Measurements from ENCODE around the gene TRIM26. TPM values are rescaled to one million over a fixed set of nuclear protein-coding genes. Genes with fewer than 3 reads are reported as not detected.
"Not testable (repeated sequence)": the region's sequence is repeated elsewhere in the genome, so short reads cannot be mapped to it uniquely, and the experiment has no call there.

Gene TRIM26
- total RNA-seq, 1 donor from 2014 or later = 58.5 TPM

DNA sequence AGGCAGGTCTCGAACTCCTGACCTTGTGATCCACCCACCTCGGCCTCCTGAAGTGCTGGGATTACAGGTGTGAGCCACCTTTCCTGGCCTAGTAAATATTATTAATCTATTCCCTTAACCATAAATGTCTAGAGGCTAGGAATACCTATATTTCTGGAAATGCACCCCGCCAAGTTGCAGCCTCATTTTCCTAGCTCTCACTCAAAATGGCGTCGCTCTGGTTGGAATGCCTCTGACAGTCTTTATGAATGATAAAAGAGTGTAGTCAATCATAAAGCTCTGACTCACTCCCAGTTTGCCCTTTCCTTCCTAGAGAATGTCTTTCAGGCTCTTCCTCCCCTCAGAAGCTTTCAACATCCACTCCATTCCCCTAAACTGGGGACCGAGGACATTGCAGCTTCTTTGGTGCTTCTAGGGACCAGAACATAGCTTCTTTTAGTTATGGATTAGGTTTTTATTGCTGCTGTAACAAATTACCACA, 14.1 kb upstream of the TRIM26 start:
- Mint-ChIP-seq H3K27ac (ENCODE audit: unreplicated experiment) (no peak overlapping the region), H3K9me3 (ENCODE audit: unreplicated experiment) (peaks cover 2% of the 10 kb centered on the region), H3K36me3 (ENCODE audit: unreplicated experiment) (peaks cover 18% of the 10 kb centered on the region), H3K4me1 (ENCODE audit: low read depth, unreplicated experiment) (no peaks in the 10 kb centered on the region), H3K4me3 (ENCODE audit: unreplicated experiment) (no peak overlapping the region), H3K27me3 (ENCODE audit: unreplicated experiment) (peaks cover 3% of the 10 kb centered on the region)
- TF ChIP-seq, protein P1, sequence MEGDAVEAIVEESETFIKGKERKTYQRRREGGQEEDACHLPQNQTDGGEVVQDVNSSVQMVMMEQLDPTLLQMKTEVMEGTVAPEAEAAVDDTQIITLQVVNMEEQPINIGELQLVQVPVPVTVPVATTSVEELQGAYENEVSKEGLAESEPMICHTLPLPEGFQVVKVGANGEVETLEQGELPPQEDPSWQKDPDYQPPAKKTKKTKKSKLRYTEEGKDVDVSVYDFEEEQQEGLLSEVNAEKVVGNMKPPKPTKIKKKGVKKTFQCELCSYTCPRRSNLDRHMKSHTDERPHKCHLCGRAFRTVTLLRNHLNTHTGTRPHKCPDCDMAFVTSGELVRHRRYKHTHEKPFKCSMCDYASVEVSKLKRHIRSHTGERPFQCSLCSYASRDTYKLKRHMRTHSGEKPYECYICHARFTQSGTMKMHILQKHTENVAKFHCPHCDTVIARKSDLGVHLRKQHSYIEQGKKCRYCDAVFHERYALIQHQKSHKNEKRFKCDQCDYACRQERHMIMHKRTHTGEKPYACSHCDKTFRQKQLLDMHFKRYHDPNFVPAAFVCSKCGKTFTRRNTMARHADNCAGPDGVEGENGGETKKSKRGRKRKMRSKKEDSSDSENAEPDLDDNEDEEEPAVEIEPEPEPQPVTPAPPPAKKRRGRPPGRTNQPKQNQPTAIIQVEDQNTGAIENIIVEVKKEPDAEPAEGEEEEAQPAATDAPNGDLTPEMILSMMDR (IDR thresholded peaks at IDR 0.05; ENCODE audit: partially characterized antibody, unreplicated experiment) = no peak
- no peak for DNase-seq

DNA sequence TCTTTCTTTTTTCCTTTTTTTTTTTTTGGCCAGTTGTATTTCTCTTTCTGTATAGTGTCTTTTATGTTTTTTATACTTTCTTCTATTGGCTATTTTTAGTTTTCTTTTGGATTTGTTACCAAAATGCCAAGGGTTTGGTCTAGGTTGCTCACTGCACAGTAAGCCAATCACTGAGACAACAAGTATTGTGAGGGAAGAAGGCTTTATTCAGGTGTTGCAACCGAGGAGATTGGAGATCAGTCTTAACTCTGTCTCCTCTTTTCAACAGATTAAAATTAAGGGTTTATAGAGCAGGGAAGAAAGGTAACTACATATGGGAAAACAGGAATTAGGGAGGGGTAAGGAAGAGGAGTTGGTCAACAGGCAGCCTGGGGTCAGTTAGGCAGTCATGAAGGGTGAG, 10.1 kb upstream of the TRIM26 start:
- H3K36me3 Mint-ChIP-seq (ENCODE audit: unreplicated experiment) = peaks cover 26% of the 10 kb centered on the region
- H3K9me3 Mint-ChIP-seq (ENCODE audit: unreplicated experiment) = peaks cover 3% of the 10 kb centered on the region
- no peak overlapping the region for H3K27ac Mint-ChIP-seq (ENCODE audit: unreplicated experiment)
- peaks cover 3% of the 10 kb centered on the region for H3K4me1 Mint-ChIP-seq (ENCODE audit: low read depth, unreplicated experiment)
- TF ChIP-seq, protein P1 (IDR thresholded peaks at IDR 0.05; ENCODE audit: partially characterized antibody, unreplicated experiment) = no peak
- DNase-seq = no peak
- no peak overlapping the region for H3K4me3 Mint-ChIP-seq (ENCODE audit: unreplicated experiment)
- peaks cover 3% of the 10 kb centered on the region for H3K27me3 Mint-ChIP-seq (ENCODE audit: unreplicated experiment)

DNA sequence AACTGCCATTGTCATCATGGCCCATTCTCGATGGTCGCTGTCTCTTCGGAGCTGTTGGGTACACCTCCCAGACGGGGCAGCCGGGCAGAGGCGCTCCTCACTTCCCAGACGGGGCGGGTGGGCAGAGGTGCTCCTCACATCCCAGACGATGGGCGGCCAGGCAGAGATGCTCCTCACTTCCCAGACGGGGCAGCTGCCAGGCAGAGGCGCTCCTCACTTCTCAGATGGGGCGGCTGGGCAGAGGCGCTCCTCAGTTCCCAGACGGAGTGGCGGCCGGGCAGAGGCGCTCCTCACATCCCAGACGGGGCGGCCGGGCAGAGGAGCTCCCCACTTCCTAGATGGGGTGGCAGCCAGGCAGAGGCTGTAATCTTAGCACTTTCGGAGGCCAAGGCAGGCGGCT, 8.8 kb upstream of the TRIM26 start:
- not testable (repeated sequence) for H3K4me1 Mint-ChIP-seq (ENCODE audit: low read depth, unreplicated experiment); H3K27me3 Mint-ChIP-seq (ENCODE audit: unreplicated experiment); H3K4me3 Mint-ChIP-seq (ENCODE audit: unreplicated experiment); DNase-seq; H3K9me3 Mint-ChIP-seq (ENCODE audit: unreplicated experiment)
- peaks cover 26% of the 10 kb centered on the region for H3K36me3 Mint-ChIP-seq (ENCODE audit: unreplicated experiment)
- H3K27ac Mint-ChIP-seq (ENCODE audit: unreplicated experiment) = peak overlapping the region; percentile 88

DNA sequence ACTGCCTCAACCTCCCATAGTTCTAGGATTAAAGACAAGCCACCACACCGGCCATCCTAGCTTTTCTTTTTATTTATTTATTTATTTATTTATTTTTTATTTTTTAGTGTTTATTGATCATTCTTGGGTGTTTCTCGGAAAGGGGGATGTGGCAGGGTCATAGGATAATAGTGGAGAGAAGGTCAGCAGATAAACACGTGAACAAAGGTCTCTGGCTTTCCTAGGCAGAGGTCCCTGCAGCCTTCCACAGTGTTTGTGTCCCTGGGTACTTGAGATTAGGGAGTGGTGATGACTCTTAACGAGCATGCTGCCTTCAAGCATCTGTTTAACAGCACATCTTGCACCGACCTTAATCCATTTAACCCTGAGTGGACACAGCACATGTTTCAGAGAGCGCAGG, 8.2 kb upstream of the TRIM26 start:
- not testable (repeated sequence) for DNase-seq; H3K9me3 Mint-ChIP-seq (ENCODE audit: unreplicated experiment); H3K4me3 Mint-ChIP-seq (ENCODE audit: unreplicated experiment); H3K27me3 Mint-ChIP-seq (ENCODE audit: unreplicated experiment)
- Mint-ChIP-seq H3K36me3 (ENCODE audit: unreplicated experiment) (peaks cover 26% of the 10 kb centered on the region), H3K27ac (ENCODE audit: unreplicated experiment) (peak overlapping the region; percentile 88), H3K4me1 (ENCODE audit: low read depth, unreplicated experiment) (peaks cover 11% of the 10 kb centered on the region)

DNA sequence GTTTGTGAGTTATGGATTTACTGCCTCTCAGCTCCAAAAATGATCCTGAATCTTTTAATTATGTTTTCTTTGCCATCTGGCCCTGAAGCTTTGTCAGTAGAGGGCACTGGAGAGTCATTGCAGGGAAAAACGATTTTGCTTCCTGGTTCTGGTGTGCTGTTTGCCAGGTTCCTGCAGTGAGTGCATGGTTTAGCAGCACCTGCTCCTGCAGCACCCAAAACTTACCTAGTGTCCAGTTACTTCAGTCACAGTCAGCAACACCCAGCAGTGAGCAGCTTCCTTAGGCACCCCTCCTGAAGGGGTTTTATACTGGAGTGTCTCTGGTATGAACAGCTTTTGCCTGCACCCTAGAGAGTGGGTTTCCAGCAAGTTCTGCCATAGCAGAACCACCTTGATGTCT, 6.0 kb upstream of the TRIM26 start:
- no peak overlapping the region for H3K27ac Mint-ChIP-seq (ENCODE audit: unreplicated experiment)
- TF ChIP-seq, protein P1 (IDR thresholded peaks at IDR 0.05; ENCODE audit: partially characterized antibody, unreplicated experiment) = peak; percentile 51
- H3K4me1 Mint-ChIP-seq (ENCODE audit: low read depth, unreplicated experiment) = peaks cover 22% of the 10 kb centered on the region
- H3K27me3 Mint-ChIP-seq (ENCODE audit: unreplicated experiment) = peaks cover 6% of the 10 kb centered on the region
- H3K36me3 Mint-ChIP-seq (ENCODE audit: unreplicated experiment) = peaks cover 22% of the 10 kb centered on the region
- no peak overlapping the region for H3K4me3 Mint-ChIP-seq (ENCODE audit: unreplicated experiment)
- H3K9me3 Mint-ChIP-seq (ENCODE audit: unreplicated experiment) = peaks cover 10% of the 10 kb centered on the region
- DNase-seq = no peak

DNA sequence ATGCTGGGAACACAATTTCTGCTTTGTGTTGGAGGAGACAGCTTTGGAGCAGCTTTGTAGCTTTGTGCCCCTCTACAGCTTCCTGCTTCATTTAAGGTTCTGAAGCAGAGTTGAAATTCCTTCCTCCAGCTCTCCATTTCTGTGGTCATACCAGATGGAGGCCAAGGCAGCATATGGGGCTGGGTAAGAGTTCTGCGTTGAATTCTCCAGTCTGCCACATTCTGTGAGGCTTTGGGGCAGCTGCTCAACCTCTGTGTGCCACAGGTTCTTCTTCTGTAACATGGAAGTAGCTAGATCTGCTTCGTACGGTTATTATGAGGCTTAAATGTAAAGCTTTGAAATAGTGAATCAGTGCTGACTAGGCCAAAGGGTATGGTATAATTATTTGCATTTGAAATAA, 2.9 kb upstream of the TRIM26 start:
- TF ChIP-seq, protein P1 (IDR thresholded peaks at IDR 0.05; ENCODE audit: partially characterized antibody, unreplicated experiment) = no peak
- Mint-ChIP-seq H3K27ac (ENCODE audit: unreplicated experiment) (peak overlapping the region; percentile 92), H3K4me1 (ENCODE audit: low read depth, unreplicated experiment) (peaks cover 34% of the 10 kb centered on the region), H3K4me3 (ENCODE audit: unreplicated experiment) (peak overlapping the region; percentile 16), H3K9me3 (ENCODE audit: unreplicated experiment) (peaks cover 12% of the 10 kb centered on the region), H3K36me3 (ENCODE audit: unreplicated experiment) (no peaks in the 10 kb centered on the region), H3K27me3 (ENCODE audit: unreplicated experiment) (peaks cover 3% of the 10 kb centered on the region)
- peak; percentile 53 for DNase-seq
